DMS114 treated with DMSO at 0.1 percent for 48 hours (cell line): ENCODE data around the gene ZMIZ1.

Experiments used
- DNase-seq: peaks from one replicate; lab custom pipeline; 2025; ENCODE audit not compliant: unreplicated experiment; lab: John Stamatoyannopoulos, UW

Gene ZMIZ1

DNA sequence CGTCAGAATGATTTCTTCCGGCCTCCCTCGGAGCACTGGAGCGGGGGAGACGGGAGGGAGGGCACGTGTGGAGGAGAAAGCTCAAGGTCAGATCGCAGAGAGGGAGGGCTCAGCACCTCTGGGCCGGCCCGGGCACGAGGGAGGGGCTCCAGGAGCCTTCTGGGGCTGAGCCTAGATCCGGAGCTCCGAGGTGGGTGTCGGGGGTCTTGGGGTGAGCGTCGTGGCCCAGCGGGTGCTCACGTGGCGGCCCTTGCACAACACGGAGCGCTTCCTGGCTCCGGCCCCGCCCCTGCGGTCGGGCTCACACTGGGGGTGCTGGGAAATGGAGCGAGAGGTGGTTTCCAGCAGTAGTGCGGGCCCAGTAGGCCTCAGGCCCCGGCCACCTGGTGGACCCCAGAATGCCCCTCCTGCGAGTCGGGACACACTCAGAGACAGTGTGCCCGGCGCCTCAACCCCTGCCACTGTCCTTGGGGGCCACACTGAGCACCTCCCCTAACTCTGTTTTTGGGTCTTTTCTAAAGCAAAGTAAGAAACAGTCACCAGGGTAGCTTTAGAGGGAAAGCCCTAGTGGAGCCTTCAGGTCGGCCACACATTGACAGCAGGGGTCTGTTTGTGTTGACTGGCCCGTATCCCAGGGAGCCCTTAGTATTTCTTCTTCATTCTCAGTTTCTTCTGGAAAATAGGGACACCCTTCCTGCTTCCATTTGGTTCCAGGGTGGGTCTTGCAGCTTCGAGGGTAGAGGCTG lies 279.3 kb downstream of the ZMIZ1 start:
- DNase-seq: no peak

DNA sequence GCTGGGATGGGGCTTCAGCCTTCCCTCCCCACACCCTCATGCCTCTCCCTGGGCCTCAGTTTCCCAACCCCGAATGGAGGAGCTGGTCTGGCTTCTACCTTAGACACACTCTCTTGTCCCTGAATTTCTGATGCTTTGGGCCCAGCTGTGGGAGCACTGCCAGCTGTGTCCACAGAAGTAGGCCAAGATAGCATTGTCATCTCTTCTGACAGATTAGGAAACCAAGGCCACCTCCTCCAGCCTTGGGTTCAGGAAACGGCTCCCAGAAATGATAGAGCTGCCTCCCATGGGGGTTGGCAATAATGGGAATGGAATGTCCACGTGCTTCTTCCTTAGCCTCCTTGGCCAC lies 279.8 kb downstream of the ZMIZ1 start:
- DNase-seq: no peak

GRCh38 chr10:79349072-79349491 lies 280.3 kb downstream of the ZMIZ1 start:
- no peak for DNase-seq

- DNase-seq: no peak
Measured at GRCh38 chr10:79349766-79350406, 281.1 kb downstream of the ZMIZ1 start.

GRCh38 chr10:79350407-79351154 lies 281.8 kb downstream of the ZMIZ1 start:
- no peak for DNase-seq

DNA sequence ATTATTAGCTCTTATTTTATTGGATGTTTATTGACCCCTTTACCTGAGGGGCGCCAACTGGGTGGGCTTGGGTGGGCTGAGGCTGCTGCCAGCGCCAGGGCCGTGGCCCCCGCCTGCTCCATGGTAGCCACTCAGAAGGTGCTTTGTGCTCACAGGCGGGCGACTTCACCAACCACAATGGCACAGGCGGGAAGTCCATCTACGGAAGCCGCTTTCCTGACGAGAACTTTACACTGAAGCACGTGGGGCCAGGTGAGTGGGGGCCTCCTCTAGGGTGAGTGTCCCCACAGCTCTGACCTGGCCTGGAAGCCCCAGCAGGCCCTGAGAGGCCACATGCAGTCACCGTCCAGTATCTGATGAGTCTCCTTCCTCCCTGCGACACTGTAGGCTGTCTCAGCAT lies 282.6 kb downstream of the ZMIZ1 start:
- DNase-seq: no peak

DNA sequence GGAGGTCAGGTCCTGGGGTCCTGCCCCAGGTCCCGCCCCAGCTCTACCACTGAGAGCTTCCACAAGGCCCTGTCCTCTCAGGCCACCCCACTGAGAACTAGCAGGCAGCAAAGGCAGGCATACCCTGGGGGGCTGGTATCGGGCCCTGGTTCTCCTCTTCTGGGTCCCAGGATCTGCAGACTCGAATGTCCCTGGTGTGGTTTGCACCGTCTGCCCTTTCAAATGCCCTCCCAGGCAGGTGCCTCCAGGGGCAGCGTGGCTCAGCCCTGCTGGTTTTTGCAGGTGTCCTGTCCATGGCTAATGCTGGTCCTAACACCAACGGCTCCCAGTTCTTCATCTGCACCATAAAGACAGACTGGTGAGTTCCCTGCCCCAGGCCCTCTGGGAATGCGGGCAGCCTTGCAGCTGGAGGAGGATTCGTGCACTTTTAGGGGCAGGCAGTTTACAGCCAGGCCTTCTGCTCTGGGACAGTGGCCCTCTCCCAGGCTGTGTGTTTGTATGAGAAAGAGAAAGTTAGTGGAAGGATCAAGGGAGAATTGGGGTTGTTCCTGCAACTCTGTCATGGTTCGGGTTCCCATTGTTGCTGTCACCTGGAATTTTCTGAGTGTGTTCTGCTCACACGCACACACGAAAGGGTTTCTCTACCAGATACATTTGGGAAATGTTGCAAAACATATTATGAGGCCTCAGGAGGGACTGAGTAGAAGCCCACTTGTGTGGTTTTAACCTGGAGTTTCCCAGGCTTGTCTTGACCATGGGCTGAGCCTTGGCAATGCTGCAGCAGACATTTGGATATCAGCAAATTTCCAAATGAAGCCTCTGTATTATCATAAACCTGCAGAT lies 283.5 kb downstream of the ZMIZ1 start:
- DNase-seq: no peak

DNA sequence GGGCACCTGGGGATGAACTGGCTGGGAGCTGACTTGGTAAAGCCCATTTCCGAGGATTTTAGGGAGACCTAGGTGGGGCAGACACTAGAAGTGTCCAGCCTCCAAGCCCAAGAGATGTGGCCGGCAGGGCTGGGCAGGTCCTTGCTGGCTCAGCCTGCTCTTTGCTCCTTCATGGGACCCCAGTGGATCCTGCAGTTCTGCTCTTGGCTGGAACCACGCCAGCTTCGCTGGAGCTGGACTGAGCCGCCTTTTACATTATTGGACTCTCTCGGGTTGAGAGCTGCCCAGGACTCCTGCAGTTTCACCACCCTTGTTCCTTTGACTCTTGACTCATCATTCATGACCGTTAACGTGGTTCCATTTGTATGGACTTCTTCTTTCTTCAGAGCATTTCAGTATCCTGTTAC lies 284.2 kb downstream of the ZMIZ1 start:
- no peak for DNase-seq

GRCh38 chr10:79353726-79354125 lies 285.0 kb downstream of the ZMIZ1 start:
- DNase-seq: no peak

DNA sequence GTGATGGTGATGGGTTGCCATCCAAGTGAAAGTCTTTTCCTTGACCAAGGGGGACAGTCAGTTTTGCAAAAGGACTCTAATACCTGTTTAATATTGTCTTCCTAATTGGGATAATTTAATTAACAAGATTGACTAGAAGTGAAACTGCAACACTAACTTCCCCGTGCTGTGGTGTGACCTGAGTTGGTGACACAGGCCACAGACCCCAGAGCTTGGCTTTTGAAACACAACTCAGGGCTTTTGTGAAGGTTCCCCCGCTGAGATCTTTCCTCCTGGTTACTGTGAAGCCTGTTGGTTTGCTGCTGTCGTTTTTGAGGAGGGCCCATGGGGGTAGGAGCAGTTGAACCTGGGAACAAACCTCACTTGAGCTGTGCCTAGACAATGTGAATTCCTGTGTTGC lies 285.4 kb downstream of the ZMIZ1 start:
- DNase-seq: no peak

DNA sequence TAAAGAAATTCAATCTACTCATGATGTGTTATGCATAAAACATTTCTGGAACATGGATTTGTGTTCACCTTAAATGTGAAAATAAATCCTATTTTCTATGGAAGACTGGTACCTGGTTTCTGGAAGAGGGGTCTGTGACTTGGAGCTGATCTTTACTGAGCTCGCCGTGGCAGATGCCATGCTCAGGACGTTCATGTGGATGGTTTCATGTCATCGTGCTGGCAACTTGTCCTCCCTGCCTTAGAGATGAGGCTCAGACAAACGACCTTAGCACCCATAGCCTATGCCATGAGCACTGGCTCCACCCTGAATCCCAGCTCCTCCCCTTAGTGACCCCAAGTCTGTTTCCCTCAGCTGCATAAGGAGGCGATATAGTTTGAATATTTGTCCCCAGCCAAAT lies 285.8 kb downstream of the ZMIZ1 start:
- no peak for DNase-seq

- no peak for DNase-seq
Measured at GRCh38 chr10:79355420-79356017, 286.8 kb downstream of the ZMIZ1 start.

GRCh38 chr10:79356104-79356503 lies 287.3 kb downstream of the ZMIZ1 start:
- DNase-seq: no peak

GRCh38 chr10:79357180-79357579 lies 288.4 kb downstream of the ZMIZ1 start:
- no peak for DNase-seq

- DNase-seq: no peak
Measured at GRCh38 chr10:79358811-79359210, 290.0 kb downstream of the ZMIZ1 start.

GRCh38 chr10:79359816-79360498 lies 291.2 kb downstream of the ZMIZ1 start:
- no peak for DNase-seq

GRCh38 chr10:79360499-79361342 lies 292.0 kb downstream of the ZMIZ1 start:
- no peak for DNase-seq

DNA sequence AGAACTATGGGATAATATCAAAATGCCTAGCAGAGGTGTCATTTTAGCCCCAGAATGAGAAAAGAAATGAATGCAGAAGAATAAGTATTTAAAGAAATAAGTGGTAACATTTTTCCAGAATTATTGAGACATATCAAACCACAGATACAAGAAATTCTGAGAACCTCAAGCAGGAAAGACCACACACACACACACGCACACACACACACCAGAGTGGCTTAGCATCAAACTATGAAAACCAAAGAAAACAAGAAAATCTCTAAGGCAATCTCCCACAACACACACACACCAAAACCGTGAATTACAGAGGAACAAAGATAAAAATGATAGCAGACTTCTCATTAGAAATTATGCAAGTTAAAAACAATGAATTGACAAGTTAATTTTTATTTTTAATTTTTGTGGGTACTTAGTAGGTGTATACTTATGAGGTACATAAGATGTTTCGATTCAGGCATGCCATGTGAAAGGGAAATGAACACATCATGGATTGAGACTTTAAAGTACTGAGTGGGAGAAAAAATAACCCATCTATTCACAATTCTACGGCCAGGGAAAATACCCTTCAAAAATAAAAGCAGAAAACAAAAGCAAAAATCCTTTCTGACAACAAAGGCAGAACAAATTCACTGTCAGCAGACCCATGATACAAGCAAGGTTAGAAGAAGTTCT lies 293.1 kb downstream of the ZMIZ1 start:
- no peak for DNase-seq
